Skin of body (tissue), 2 donors: ENCODE measurements around the gene TTLL5. TPM values are rescaled to one million over a fixed set of nuclear protein-coding genes. Genes with fewer than 3 reads are reported as not detected.

Experiments
- DNase-seq: peaks from one replicate; lab custom pipeline; 2025; lab: John Stamatoyannopoulos, UW
- total RNA-seq: library from RNA; depleted of rRNA; stranded (reverse); fragments of >200 nt; gene quantifications from one replicate; pipeline ENCODE4 v1.2.3, GENCODE V29; 2014

Gene TTLL5
- total RNA-seq, 1 donor from 2014 or later = 30.7 TPM

DNA sequence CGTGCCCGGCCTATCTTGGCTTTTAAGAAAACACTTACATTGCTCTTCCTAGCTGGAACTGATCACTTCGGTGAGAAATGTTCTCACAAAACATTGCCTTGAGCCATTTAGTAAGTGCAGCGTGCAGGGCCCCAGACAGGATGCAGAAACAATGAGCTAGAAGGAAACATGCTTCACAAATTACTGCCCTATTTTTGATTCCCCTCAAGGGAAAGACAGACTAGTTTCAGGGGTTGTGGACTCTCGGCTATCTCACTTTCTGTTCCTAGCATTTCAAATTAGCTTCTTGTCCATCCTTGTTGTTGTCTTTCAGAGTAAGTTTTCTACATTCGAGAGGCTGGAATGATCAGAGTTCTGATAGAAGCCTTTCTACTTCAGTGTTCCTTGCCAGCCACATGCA is 299.2 kb downstream of the TTLL5 start:
- peak; percentile 4 for DNase-seq

DNA sequence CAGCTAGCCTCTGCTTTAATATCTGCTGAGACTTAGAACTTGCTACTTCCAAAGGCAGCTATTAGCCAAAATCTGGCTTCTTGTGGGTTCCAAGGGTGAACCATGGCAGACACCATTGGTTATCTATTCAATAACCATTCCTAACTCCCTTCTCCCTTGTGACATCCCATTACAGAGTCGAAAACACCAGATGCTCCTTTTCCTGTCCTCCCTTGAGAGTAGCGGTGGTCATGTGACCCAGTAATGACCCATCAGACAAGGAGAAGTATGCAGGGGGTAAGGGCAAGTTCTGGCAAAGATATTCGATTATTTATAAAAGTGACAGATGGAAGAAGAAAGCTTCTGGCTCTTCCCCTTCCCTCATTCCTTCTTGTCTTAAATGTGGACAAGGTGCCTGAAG is 300.6 kb downstream of the TTLL5 start:
- DNase-seq = no peak

DNA sequence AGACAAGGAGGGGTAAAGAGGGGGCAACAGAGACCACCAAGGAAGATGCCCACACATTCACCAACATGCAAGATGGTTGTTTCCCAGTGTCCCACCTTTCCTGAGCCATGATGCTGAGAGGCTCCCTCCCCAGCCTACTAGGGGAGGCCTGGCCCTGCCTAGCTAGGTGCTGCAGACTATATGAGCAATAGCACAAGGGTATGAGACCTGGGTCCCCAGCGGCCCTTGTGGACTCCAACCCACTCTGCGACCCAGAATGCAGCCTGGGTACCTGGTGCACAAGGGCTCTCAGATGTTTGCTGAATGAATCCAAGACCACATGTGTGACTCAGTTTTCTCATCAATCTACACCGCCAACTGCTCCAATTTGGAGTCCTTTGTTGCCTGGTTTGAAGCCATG is 306.8 kb downstream of the TTLL5 start:
- no peak for DNase-seq

- no peak for DNase-seq
These were observed 307.4 kb downstream of the TTLL5 start for GRCh38 chr14:75968456-75968855.

- no peak for DNase-seq
These were observed 308.1 kb downstream of the TTLL5 start for GRCh38 chr14:75969126-75969525.

DNA sequence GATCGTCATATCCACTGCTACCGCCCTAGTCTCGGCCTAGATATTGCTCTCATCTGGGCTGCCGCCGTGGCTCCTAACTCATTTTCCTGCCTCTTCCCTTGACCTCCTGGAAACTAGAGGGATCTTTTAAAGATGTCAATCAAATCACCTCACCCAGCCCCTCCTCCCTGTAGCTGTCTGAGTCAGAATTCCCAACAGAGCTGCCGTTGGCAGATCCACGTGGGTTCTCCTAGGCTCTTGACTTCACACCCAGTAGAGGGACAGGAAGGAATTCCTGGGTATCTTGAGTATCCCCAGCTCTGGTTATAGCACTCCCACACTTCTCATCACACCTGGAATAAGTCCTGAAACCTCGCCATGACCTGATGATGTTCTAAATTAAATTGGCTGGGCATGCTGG is 308.8 kb downstream of the TTLL5 start:
- DNase-seq = no peak

DNA sequence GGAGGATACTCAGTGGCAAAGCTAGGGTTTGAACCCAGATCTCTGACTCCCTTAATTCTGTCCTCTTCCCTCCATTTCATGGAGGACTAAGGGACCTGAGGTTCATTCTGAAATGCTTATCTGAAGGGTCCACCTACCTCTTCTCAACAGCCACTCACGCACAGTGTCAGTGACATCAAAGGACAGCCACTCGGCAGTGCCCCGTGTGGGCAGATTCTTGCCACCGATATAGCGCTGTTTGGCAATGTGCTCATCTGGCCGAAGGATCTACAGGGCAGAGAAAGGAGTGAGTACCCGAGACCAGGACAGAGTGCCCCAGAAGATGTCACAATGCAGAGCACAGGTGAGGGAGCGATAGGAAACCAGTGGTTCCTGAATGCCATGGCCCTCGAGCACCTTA is 309.9 kb downstream of the TTLL5 start:
- no peak for DNase-seq

DNA sequence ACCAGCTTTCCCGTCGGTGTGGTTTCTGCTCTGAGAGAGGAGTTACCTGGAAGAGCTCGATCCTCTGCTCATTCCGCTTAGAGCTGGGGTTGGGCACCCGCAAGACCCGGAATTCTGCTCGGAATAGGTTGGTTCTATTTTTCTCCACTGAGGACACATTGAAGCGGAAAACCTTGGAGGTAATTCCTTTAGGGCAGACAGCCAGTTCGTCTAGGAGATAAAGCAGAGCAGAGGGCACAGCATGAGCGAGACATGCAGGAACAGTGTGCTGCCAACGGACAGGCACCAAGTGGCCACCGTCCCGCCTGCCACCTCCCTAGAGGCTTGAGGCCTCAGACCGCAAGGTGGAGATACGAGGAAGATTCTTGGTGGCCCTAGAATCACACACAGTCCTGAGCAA is 310.5 kb downstream of the TTLL5 start:
- DNase-seq = no peak

GRCh38 chr14:75972801-75973421 is 311.9 kb downstream of the TTLL5 start:
- DNase-seq = no peak

GRCh38 chr14:75976826-75977581 is 316.0 kb downstream of the TTLL5 start:
- DNase-seq = no peak

GRCh38 chr14:75977582-75977943 is 316.5 kb downstream of the TTLL5 start:
- DNase-seq = no peak

- no peak for DNase-seq
These were observed 317.2 kb downstream of the TTLL5 start for GRCh38 chr14:75978249-75978731.

GRCh38 chr14:75979071-75979571 is 318.1 kb downstream of the TTLL5 start:
- DNase-seq = peak; percentile 20

DNA sequence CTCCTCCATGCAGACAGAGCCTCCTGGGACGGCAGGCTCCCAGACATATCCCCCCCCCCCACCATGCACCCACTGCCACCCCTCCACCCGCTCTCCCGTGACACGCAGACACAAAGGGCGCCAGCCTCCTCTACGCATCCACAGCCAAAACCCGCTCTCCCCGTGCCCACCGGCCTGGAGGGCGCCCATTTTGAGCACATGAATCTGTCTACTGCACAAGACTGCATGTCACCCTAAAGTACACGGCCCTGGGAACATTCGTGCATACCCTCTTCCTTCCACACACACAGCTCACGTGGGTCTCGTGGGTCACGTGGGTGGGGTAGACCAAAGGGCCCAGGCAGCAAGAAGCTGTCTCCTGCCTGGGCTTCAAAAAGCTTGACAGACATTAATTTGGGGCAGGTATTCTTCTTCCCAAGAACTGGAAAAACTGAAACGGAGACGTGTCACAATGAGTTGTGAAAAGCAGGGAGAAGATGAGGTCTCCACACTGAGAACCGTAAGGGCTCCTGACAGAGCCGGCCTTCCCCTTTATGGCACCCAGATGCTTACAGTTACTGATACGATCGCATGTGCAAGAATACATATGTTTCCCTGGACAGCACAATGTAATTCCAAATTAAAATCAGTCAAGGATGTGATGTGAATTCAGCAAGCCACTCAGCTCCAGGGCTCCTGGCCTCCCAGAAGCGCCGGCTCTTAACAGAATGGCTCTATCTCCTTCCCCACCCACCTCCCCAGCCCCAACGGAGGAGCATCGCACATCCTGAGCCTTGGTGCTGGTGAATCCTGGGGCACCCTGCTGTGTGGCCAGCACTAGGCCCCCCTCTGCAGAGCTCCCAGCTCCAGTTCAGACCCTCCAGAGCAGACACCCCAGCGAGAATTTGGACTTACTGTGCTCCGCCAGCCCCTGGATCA is 318.9 kb downstream of the TTLL5 start:
- DNase-seq = peak; percentile 49

- DNase-seq = peak; percentile 19
These were observed 319.8 kb downstream of the TTLL5 start for GRCh38 chr14:75980856-75981255.

GRCh38 chr14:75981426-75982265 is 320.6 kb downstream of the TTLL5 start, which contains the start of gene TGFB3:
TGFB3 (minus strand) TSS chr14:75981995; CDS start chr14:75980893, 1,102 bp downstream.
- peak; percentile 95 for DNase-seq

- DNase-seq = peak; percentile 90
These were observed 321.4 kb downstream of the TTLL5 start for GRCh38 chr14:75982266-75983018.

GRCh38 chr14:75983019-75983358 is 321.9 kb downstream of the TTLL5 start:
- DNase-seq = no peak

GRCh38 chr14:75984674-75985073 is 323.6 kb downstream of the TTLL5 start:
- DNase-seq = no peak
